SK-N-SH treated with all-trans-retinoic acid at 6 μM for 48 hours (cell line): Measurements from ENCODE around the gene LGALS3BP.

Experiments used
- RARB ChIP-seq: fragments of 250-450 bp; sonication (Bioruptor Pico); IDR thresholded peaks from 2 replicates; pipeline ENCODE4 v1.8.0; 2021; ENCODE audit warnings: mild to moderate bottlenecking, moderate library complexity
- SNAI2 ChIP-seq: fragments of 250-450 bp; sonication (Bioruptor Pico); IDR thresholded peaks from 2 replicates; pipeline ENCODE4 v1.5.0; 2020; ENCODE audit warnings: mild to moderate bottlenecking, moderate library complexity
- ZC3H10 ChIP-seq: fragments of 250-450 bp; sonication (Bioruptor Pico); IDR thresholded peaks from 2 replicates; pipeline ENCODE4 v1.5.1; 2021; ENCODE audit warnings: mild to moderate bottlenecking, moderate library complexity
- ZFP3 ChIP-seq: fragments of 250-450 bp; sonication (Bioruptor Pico); IDR thresholded peaks from 2 replicates; pipeline ENCODE4 v1.5.0; 2020; ENCODE audit warnings: mild to moderate bottlenecking, moderate library complexity
- ZFP30 ChIP-seq: fragments of 450-650 bp; formaldehyde crosslinking; IDR thresholded peaks from 2 replicates; pipeline ENCODE4 v1.5.0; 2022; ENCODE audit warnings: mild to moderate bottlenecking, moderate library complexity
- ZNF8 ChIP-seq: fragments of 450-650 bp; formaldehyde crosslinking; IDR thresholded peaks from 2 replicates; pipeline ENCODE4 v1.5.0; 2020; ENCODE audit warnings: mild to moderate bottlenecking, moderate library complexity
- TF ChIP-seq, protein P1 (sequence below): fragments of 250-450 bp; sonication (Bioruptor Pico); IDR thresholded peaks from 2 replicates; pipeline ENCODE4 v1.5.1; 2020; ENCODE audit warnings: low read depth, mild to moderate bottlenecking, moderate library complexity
- TF ChIP-seq, protein P2 (sequence below): fragments of 250-450 bp; sonication (Bioruptor Pico); IDR thresholded peaks from 2 replicates; pipeline ENCODE4 v1.8.0; 2020; ENCODE audit warnings: mild to moderate bottlenecking, moderate library complexity, borderline replicate concordance
- TF ChIP-seq, protein P3 (sequence below): fragments of 250-450 bp; sonication (Bioruptor Pico); IDR thresholded peaks from 2 replicates; pipeline ENCODE4 v1.5.0; 2020; ENCODE audit warnings: mild to moderate bottlenecking, moderate library complexity

DNA sequence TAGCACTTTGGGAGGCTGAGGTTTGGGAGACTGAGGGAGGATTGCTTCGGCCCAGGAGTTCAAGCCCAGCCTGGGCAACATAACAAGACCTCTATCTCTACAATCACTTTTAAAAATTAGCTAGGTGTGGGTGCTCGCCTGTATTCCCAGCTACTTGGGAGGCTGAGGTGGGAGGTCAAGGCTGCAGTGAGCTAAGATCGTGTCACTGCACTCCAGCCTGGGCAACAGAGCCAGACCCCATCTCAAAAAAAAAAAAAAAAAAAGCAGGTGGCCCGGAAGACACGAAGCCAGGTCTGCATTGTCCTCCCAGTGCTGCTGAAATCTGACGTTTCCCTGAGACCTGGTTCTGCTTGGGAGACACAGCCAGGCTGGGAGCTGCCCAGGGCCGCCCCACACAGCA is 35.7 kb downstream of the LGALS3BP start:
- TF ChIP-seq, protein P1, sequence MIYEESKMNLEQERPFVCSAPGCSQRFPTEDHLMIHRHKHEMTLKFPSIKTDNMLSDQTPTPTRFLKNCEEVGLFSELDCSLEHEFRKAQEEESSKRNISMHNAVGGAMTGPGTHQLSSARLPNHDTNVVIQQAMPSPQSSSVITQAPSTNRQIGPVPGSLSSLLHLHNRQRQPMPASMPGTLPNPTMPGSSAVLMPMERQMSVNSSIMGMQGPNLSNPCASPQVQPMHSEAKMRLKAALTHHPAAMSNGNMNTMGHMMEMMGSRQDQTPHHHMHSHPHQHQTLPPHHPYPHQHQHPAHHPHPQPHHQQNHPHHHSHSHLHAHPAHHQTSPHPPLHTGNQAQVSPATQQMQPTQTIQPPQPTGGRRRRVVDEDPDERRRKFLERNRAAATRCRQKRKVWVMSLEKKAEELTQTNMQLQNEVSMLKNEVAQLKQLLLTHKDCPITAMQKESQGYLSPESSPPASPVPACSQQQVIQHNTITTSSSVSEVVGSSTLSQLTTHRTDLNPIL (CRISPR knock-in tag): no peak
- TF ChIP-seq ZNF8 (no peak), SNAI2 (CRISPR knock-in tag) (no peak), ZFP3 (CRISPR knock-in tag) (no peak), RARB (CRISPR knock-in tag) (no peak), ZFP30 (CRISPR knock-in tag) (no peak), ZC3H10 (CRISPR knock-in tag) (no peak)
- TF ChIP-seq, protein P2, sequence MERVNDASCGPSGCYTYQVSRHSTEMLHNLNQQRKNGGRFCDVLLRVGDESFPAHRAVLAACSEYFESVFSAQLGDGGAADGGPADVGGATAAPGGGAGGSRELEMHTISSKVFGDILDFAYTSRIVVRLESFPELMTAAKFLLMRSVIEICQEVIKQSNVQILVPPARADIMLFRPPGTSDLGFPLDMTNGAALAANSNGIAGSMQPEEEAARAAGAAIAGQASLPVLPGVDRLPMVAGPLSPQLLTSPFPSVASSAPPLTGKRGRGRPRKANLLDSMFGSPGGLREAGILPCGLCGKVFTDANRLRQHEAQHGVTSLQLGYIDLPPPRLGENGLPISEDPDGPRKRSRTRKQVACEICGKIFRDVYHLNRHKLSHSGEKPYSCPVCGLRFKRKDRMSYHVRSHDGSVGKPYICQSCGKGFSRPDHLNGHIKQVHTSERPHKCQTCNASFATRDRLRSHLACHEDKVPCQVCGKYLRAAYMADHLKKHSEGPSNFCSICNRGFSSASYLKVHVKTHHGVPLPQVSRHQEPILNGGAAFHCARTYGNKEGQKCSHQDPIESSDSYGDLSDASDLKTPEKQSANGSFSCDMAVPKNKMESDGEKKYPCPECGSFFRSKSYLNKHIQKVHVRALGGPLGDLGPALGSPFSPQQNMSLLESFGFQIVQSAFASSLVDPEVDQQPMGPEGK (CRISPR knock-in tag): no peak
- TF ChIP-seq, protein P3, sequence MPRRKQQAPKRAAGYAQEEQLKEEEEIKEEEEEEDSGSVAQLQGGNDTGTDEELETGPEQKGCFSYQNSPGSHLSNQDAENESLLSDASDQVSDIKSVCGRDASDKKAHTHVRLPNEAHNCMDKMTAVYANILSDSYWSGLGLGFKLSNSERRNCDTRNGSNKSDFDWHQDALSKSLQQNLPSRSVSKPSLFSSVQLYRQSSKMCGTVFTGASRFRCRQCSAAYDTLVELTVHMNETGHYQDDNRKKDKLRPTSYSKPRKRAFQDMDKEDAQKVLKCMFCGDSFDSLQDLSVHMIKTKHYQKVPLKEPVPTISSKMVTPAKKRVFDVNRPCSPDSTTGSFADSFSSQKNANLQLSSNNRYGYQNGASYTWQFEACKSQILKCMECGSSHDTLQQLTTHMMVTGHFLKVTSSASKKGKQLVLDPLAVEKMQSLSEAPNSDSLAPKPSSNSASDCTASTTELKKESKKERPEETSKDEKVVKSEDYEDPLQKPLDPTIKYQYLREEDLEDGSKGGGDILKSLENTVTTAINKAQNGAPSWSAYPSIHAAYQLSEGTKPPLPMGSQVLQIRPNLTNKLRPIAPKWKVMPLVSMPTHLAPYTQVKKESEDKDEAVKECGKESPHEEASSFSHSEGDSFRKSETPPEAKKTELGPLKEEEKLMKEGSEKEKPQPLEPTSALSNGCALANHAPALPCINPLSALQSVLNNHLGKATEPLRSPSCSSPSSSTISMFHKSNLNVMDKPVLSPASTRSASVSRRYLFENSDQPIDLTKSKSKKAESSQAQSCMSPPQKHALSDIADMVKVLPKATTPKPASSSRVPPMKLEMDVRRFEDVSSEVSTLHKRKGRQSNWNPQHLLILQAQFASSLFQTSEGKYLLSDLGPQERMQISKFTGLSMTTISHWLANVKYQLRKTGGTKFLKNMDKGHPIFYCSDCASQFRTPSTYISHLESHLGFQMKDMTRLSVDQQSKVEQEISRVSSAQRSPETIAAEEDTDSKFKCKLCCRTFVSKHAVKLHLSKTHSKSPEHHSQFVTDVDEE (CRISPR knock-in tag): no peak
